GM13977 (cell line): ENCODE data around the gene NRAP.

Experiments used
- DNase-seq: peaks from one replicate; pipeline ENCODE4 v3.0.0; 2012; ENCODE audit warnings: low spot score
- CTCF ChIP-seq: IDR thresholded peaks from 2 replicates; pipeline ENCODE4 v1.5.1; 2012; ENCODE audit warnings: mild to moderate bottlenecking, control low read depth; ENCODE audit not compliant: insufficient read depth; ENCODE audit errors: extremely low read depth, missing control alignments
- in situ Hi-C: fragments of 300-500 bp; cut with MboI; formaldehyde crosslinking; loops from one replicate; pipeline ENCODE4 v1.12.0; 2022; ENCODE audit warnings: low sequenced_read_pairs, low pct_unique_long_range_greater_than_20kb, mixed read lengths, inconsistent platforms; ENCODE audit not compliant: unreplicated experiment

The NRAP gene

GRCh38 chr10:113621799-113622198 lies 42.0 kb downstream of the NRAP start:
- no peak for TF ChIP-seq CTCF
- DNase-seq = no peak
- in situ Hi-C loops = no loop called here

DNA sequence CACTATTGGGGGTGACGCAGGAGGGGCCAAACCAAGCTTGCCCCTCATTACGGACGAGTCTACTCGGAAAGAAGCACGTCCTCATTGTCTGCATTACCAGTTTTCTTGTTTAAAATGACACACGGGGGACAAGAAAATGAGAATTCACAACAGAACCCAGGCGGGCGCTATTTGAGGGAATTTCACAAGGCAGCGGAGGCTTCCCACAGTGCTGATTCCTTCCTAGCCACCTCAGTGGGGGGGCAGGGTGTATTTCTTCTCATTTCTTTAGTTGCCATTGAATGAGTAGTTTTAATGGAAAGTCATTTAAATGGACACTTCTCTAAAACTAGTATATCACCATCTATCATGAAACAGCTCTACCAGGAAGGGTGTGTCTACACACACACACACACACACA lies 42.9 kb downstream of the NRAP start:
- no peak for TF ChIP-seq CTCF
- in situ Hi-C loops = no loop called here
- DNase-seq = no peak

DNA sequence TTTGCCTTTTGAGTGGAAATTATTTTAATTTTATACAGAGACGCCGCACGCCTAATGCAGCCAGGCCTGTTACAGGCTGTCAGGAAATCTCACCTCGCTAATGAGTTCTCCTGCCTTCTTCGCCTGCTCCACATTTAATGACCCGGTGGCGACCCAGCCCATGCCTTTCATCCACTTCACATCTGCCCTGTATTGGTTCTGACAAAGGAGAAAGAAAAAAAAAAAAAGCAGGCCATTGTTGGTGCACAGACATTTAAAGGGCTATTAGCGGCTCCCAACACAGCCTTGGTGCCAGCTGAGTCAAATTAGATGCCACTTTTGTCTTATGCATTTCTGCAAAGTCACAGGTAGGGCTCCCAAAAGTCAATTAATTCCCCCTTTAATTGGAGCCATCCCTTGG lies 43.3 kb downstream of the NRAP start:
- DNase-seq = no peak
- in situ Hi-C loops = no loop called here
- TF ChIP-seq CTCF = no peak

DNA sequence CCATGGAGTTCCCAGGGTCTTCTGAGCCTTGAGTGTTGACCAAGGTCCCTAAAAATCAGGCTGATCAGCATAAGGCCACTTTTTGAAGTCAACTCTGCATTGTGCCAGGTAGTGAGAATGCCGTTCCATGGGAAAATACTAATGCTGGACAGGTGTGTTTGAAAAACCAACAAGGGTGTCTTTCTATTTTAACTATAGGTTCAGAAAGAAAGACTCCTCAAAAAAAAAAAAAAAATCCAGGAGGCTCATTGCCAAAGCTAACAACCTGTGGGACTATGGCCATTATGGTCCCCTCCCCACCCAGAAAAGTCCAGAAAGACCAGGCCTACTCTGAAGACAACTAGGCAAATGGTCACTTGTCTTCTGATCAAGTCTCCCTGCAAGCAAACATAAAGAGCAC lies 44.4 kb downstream of the NRAP start:
- in situ Hi-C loops = no loop called here
- no peak for DNase-seq
- TF ChIP-seq CTCF = no peak

GRCh38 chr10:113618338-113618737 lies 45.5 kb downstream of the NRAP start:
- TF ChIP-seq CTCF = no peak
- in situ Hi-C loops = no loop called here
- DNase-seq = no peak

- no peak for TF ChIP-seq CTCF
- in situ Hi-C loops = no loop called here
- DNase-seq = no peak
These were observed 46.8 kb downstream of the NRAP start for GRCh38 chr10:113617086-113617485.
